HG03521 (cell line): ENCODE results near the gene SLC39A11.
"Not testable (repeated sequence)": the region's sequence is repeated elsewhere in the genome, so short reads cannot be mapped to it uniquely, and the experiment has no call there.

Experiments used
- ATAC-seq: cut with Tn5 transposase; IDR thresholded peaks from one replicate; pipeline ENCODE4 v1.9.1; 2021; ENCODE audit warnings: mild to moderate bottlenecking, moderate library complexity; ENCODE audit not compliant: unreplicated experiment

Gene SLC39A11

GRCh38 chr17:72928454-72929136 is 163.9 kb downstream of the SLC39A11 start:
- no peak for ATAC-seq

- no peak for ATAC-seq
Measured at GRCh38 chr17:72927760-72928159, 164.7 kb downstream of the SLC39A11 start.

- ATAC-seq: no peak
Measured at GRCh38 chr17:72927146-72927545, 165.3 kb downstream of the SLC39A11 start.

- ATAC-seq: no peak
Measured at GRCh38 chr17:72926171-72926570, 166.3 kb downstream of the SLC39A11 start.

GRCh38 chr17:72924196-72924595 is 168.3 kb downstream of the SLC39A11 start:
- no peak for ATAC-seq

GRCh38 chr17:72922219-72922618 is 170.3 kb downstream of the SLC39A11 start:
- ATAC-seq: no peak

- no peak for ATAC-seq
Measured at GRCh38 chr17:72921347-72922054, 171.0 kb downstream of the SLC39A11 start.

GRCh38 chr17:72920513-72920912 is 172.0 kb downstream of the SLC39A11 start:
- no peak for ATAC-seq

- no peak for ATAC-seq
Measured at GRCh38 chr17:72916991-72917390, 175.5 kb downstream of the SLC39A11 start.

GRCh38 chr17:72915625-72916081 is 176.8 kb downstream of the SLC39A11 start:
- no peak for ATAC-seq

GRCh38 chr17:72913142-72913682 is 179.3 kb downstream of the SLC39A11 start:
- ATAC-seq: no peak

GRCh38 chr17:72906306-72906705 is 186.2 kb downstream of the SLC39A11 start:
- ATAC-seq: no peak

GRCh38 chr17:72903522-72903921 is 189.0 kb downstream of the SLC39A11 start:
- no peak for ATAC-seq

GRCh38 chr17:72901657-72902056 is 190.8 kb downstream of the SLC39A11 start:
- no peak for ATAC-seq

- no peak for ATAC-seq
Measured at GRCh38 chr17:72901083-72901482, 191.4 kb downstream of the SLC39A11 start.

- no peak for ATAC-seq
Measured at GRCh38 chr17:72900654-72900971, 191.9 kb downstream of the SLC39A11 start.

- ATAC-seq: no peak
Measured at GRCh38 chr17:72898725-72899124, 193.8 kb downstream of the SLC39A11 start.

- ATAC-seq: not testable (repeated sequence)
Measured at GRCh38 chr17:72896288-72896687, 196.2 kb downstream of the SLC39A11 start.

- no peak for ATAC-seq
Measured at GRCh38 chr17:72891627-72892026, 200.9 kb downstream of the SLC39A11 start.

GRCh38 chr17:72890711-72891110 is 201.8 kb downstream of the SLC39A11 start:
- ATAC-seq: no peak

GRCh38 chr17:72887917-72888316 is 204.6 kb downstream of the SLC39A11 start:
- no peak for ATAC-seq

GRCh38 chr17:72887322-72887721 is 205.2 kb downstream of the SLC39A11 start:
- no peak for ATAC-seq
